MM.1S (cell line): ENCODE measurements around the gene MIB2.

ENCODE experiments used
- DNase-seq: peaks from one replicate; pipeline ENCODE4 v3.0.0-alpha.2; 2015
- H2AFZ ChIP-seq: fragments of 300-600 bp; sonication (generic); 2 replicates; pipeline ENCODE4 v1.6.0; 2016; ENCODE audit warnings: antibody characterized with exemption, low read length
- H3F3A ChIP-seq: fragments of 300-600 bp; sonication (generic); 2 replicates; pipeline ENCODE4 v1.6.1; 2016; ENCODE audit warnings: mild to moderate bottlenecking, antibody characterized with exemption, low read length, moderate library complexity, mixed read lengths; ENCODE audit not compliant: insufficient read depth
- H3K27ac ChIP-seq: fragments of 300-600 bp; sonication (generic); 2 replicates; pipeline ENCODE4 v1.5.1; 2016; ENCODE audit warnings: mild to moderate bottlenecking, low read length
- H3K27me3 ChIP-seq: fragments of 300-600 bp; sonication (generic); replicated peaks from 2 replicates; pipeline ENCODE4 v1.6.0; 2016; ENCODE audit warnings: low read length; ENCODE audit not compliant: insufficient read depth
- H3K36me3 ChIP-seq: fragments of 300-600 bp; sonication (generic); replicated peaks from 2 replicates; pipeline ENCODE4 v1.6.1; 2016; ENCODE audit warnings: mild to moderate bottlenecking, low read length, mixed read lengths; ENCODE audit not compliant: insufficient read depth
- H3K4me1 ChIP-seq: fragments of 300-600 bp; sonication (generic); 2 replicates; pipeline ENCODE4 v1.6.1; 2016; ENCODE audit warnings: low read length, mixed read lengths
- H3K4me2 ChIP-seq: fragments of 300-600 bp; sonication (generic); 2 replicates; pipeline ENCODE4 v1.6.0; 2016; ENCODE audit warnings: low read depth, low read length
- H3K4me3 ChIP-seq: fragments of 300-600 bp; sonication (generic); 2 replicates; pipeline ENCODE4 v1.5.1; 2016; ENCODE audit warnings: low read length, mixed read lengths
- H3K79me2 ChIP-seq: fragments of 300-600 bp; sonication (generic); 2 replicates; pipeline ENCODE4 v1.6.1; 2016; ENCODE audit warnings: mixed run types, low read length, mixed read lengths
- H3K9ac ChIP-seq: fragments of 300-600 bp; sonication (generic); 2 replicates; pipeline ENCODE4 v1.6.1; 2016; ENCODE audit warnings: low read length, mixed read lengths
- H3K9me2 ChIP-seq: fragments of 300-600 bp; sonication (generic); replicated peaks from 2 replicates; pipeline ENCODE4 v1.6.1; 2016; ENCODE audit warnings: mild to moderate bottlenecking, low read length, mixed read lengths; ENCODE audit not compliant: insufficient read depth
- H3K9me3 ChIP-seq: fragments of 300-600 bp; sonication (generic); replicated peaks from 2 replicates; pipeline ENCODE4 v1.6.1; 2016; ENCODE audit warnings: mild to moderate bottlenecking, low read length, mixed read lengths; ENCODE audit not compliant: insufficient read depth
- H4K20me1 ChIP-seq: fragments of 300-600 bp; sonication (generic); 2 replicates; pipeline ENCODE4 v1.6.1; 2016; ENCODE audit warnings: mild to moderate bottlenecking, low read length, moderate library complexity, mixed read lengths; ENCODE audit not compliant: insufficient read depth
- CTCF ChIP-seq: fragments of 300-600 bp; sonication (generic); IDR thresholded peaks from 2 replicates; pipeline ENCODE4 v1.5.1; 2016; ENCODE audit warnings: antibody characterized with exemption, low read length, mixed read lengths
- EZH2 ChIP-seq: fragments of 300-600 bp; sonication (generic); optimal IDR thresholded peaks from 2 replicates; pipeline ENCODE3; 2017; ENCODE audit warnings: low read depth, mild to moderate bottlenecking, antibody characterized with exemption, low read length, mixed read lengths
- EZH2phosphoT487 ChIP-seq: fragments of 300-600 bp; sonication (generic); IDR thresholded peaks from 2 replicates; pipeline ENCODE4 v1.6.1; 2018; ENCODE audit warnings: antibody characterized with exemption, low read length

Gene MIB2

GRCh38 chr1:1627829-1628753 lies 12.8 kb downstream of the MIB2 start:
- H3K79me2 ChIP-seq = no peaks in the 10 kb centered on the region
- no peak overlapping the region for H3K4me3 ChIP-seq
- no peaks in the 10 kb centered on the region for H3F3A ChIP-seq
- TF ChIP-seq EZH2 = no peak
- TF ChIP-seq CTCF = no peak
- no peak overlapping the region for H3K27ac ChIP-seq
- H3K36me3 ChIP-seq = no peaks in the 10 kb centered on the region
- peaks cover 4% of the 10 kb centered on the region; the same call in 1 of the 2 replicates for H3K4me1 ChIP-seq
- no peak for DNase-seq
- H3K9me3 ChIP-seq = no peaks in the 10 kb centered on the region
- H3K9me2 ChIP-seq = no peaks in the 10 kb centered on the region
- no peaks in the 10 kb centered on the region for H4K20me1 ChIP-seq
- no peak overlapping the region for H3K4me2 ChIP-seq
- no peak overlapping the region for H3K9ac ChIP-seq
- H3K27me3 ChIP-seq = peaks cover 13% of the 10 kb centered on the region
- H2AFZ ChIP-seq = no peak overlapping the region

GRCh38 chr1:1628754-1629429 lies 13.6 kb downstream of the MIB2 start:
- Histone ChIP-seq H3K9me2 (no peaks in the 10 kb centered on the region), H3K79me2 (no peaks in the 10 kb centered on the region), H3F3A (no peaks in the 10 kb centered on the region), H3K9me3 (no peaks in the 10 kb centered on the region), H3K27ac (no peak overlapping the region), H3K9ac (no peak overlapping the region), H3K4me1 (peaks cover 4% of the 10 kb centered on the region; the same call in 1 of the 2 replicates), H3K36me3 (no peaks in the 10 kb centered on the region), H3K27me3 (peaks cover 13% of the 10 kb centered on the region), H4K20me1 (no peaks in the 10 kb centered on the region), H2AFZ (no peak overlapping the region), H3K4me3 (no peak overlapping the region; the same call in 1 of the 2 replicates), H3K4me2 (no peak overlapping the region)
- no peak for DNase-seq
- TF ChIP-seq EZH2phosphoT487 (no peak), EZH2 (no peak), CTCF (no peak)

- no peak overlapping the region for H3K4me2 ChIP-seq
- TF ChIP-seq EZH2phosphoT487 (no peak), CTCF (no peak), EZH2 (no peak)
- no peaks in the 10 kb centered on the region for H3K79me2 ChIP-seq
- H3K4me1 ChIP-seq = peaks cover 4% of the 10 kb centered on the region; the same call in 1 of the 2 replicates
- H3K9ac ChIP-seq = no peak overlapping the region
- no peaks in the 10 kb centered on the region for H3F3A ChIP-seq
- no peak overlapping the region for H3K27ac ChIP-seq
- no peaks in the 10 kb centered on the region for H3K9me2 ChIP-seq
- H3K27me3 ChIP-seq = peaks cover 13% of the 10 kb centered on the region
- H3K9me3 ChIP-seq = no peaks in the 10 kb centered on the region
- no peaks in the 10 kb centered on the region for H4K20me1 ChIP-seq
- no peaks in the 10 kb centered on the region for H3K36me3 ChIP-seq
- H2AFZ ChIP-seq = no peak overlapping the region
- no peak for DNase-seq
- H3K4me3 ChIP-seq = no peak overlapping the region; the same call in 1 of the 2 replicates
These were observed 14.3 kb downstream of the MIB2 start for GRCh38 chr1:1629430-1630190.
